Vagina (tissue), 2 donors: ENCODE measurements around the gene SLC25A34.

Source experiments
- POLR2A ChIP-seq, 2 donors: fragments of 450-650 bp; IDR thresholded peaks; one replicate each; pipeline ENCODE4 v1.6.1; 2017; ENCODE audit warnings: antibody characterized with exemption in 2 of 2, mild to moderate bottlenecking in 2 of 2, moderate library complexity in 2 of 2
- TF ChIP-seq, protein P1 (sequence below), 3 experiments: fragments of 450-650 bp in 2 of 3; fragments of 200-600 bp in 1 of 3; sonication (generic) in 1 of 3; IDR thresholded peaks; one replicate each; pipeline ENCODE4 v1.5.1; 2017 to 2019; ENCODE audit warnings: antibody characterized with exemption in 3 of 3, mild to moderate bottlenecking in 2 of 3, moderate library complexity in 2 of 3

DNA sequence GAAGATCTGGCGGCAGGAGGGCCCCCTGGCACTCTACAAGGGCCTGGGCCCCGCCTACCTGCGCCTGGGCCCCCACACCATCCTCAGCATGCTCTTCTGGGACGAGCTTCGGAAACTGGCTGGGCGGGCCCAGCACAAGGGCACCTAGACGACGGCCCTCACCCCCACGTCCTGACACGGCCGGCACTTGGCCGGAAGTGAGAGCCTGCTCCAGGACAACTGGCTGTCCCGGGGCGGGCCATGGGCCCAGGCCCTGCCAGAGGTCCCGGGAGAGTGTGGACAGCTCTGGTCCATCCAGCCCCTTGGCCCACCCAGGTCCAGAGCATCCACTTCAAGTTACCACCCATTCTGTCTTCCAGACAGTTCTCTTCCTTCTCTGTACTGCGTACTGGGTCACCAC is 3.2 kb downstream of the SLC25A34 start:
- TF ChIP-seq, protein P1, sequence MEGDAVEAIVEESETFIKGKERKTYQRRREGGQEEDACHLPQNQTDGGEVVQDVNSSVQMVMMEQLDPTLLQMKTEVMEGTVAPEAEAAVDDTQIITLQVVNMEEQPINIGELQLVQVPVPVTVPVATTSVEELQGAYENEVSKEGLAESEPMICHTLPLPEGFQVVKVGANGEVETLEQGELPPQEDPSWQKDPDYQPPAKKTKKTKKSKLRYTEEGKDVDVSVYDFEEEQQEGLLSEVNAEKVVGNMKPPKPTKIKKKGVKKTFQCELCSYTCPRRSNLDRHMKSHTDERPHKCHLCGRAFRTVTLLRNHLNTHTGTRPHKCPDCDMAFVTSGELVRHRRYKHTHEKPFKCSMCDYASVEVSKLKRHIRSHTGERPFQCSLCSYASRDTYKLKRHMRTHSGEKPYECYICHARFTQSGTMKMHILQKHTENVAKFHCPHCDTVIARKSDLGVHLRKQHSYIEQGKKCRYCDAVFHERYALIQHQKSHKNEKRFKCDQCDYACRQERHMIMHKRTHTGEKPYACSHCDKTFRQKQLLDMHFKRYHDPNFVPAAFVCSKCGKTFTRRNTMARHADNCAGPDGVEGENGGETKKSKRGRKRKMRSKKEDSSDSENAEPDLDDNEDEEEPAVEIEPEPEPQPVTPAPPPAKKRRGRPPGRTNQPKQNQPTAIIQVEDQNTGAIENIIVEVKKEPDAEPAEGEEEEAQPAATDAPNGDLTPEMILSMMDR (IDR thresholded peaks at IDR 0.05): no peak
- no peak for TF ChIP-seq POLR2A (IDR thresholded peaks at IDR 0.05)
